Nephron (organoid): ENCODE measurements around the gene NUDT3.

Experiments
- H3K27ac Mint-ChIP-seq, 3 experiments: 2 replicates each; pipeline ENCODE4 v1.8.0; 2020; ENCODE audit warnings: mixed read lengths in 3 of 3, mild to moderate bottlenecking in 2 of 3, moderate library complexity in 1 of 3
- H3K27me3 Mint-ChIP-seq: 2 replicates; pipeline ENCODE4 v1.8.0; 2021; ENCODE audit warnings: low read depth, mild to moderate bottlenecking, moderate library complexity, mixed read lengths
- H3K36me3 Mint-ChIP-seq: 2 replicates; pipeline ENCODE4 v1.8.0; 2020; ENCODE audit warnings: low read depth, mixed read lengths
- H3K4me1 Mint-ChIP-seq: 2 replicates; pipeline ENCODE4 v1.8.0; 2020; ENCODE audit warnings: mixed read lengths
- H3K4me3 Mint-ChIP-seq, 3 experiments: 2 replicates each; pipeline ENCODE4 v1.8.0; 2020; ENCODE audit warnings: mild to moderate bottlenecking in 3 of 3, mixed read lengths in 3 of 3, moderate library complexity in 2 of 3
- H3K9me3 Mint-ChIP-seq: 2 replicates; pipeline ENCODE4 v1.8.0; 2020; ENCODE audit warnings: mixed read lengths
- CTCF ChIP-seq, 3 experiments: fragments of 200-600 bp; sonication (generic); IDR thresholded peaks; one replicate each; pipeline ENCODE4 v1.5.0; 2021; ENCODE audit warnings: antibody characterized with exemption in 3 of 3; ENCODE audit not compliant: unreplicated experiment in 3 of 3

The NUDT3 gene

GRCh38 chr6:34236131-34236442 lies 156.4 kb downstream of the NUDT3 start:
- no peak for TF ChIP-seq CTCF (IDR thresholded peaks at IDR 0.05; ENCODE audit: unreplicated experiment in 3 of 3)
- Mint-ChIP-seq H3K4me1 (peaks cover 9% of the 10 kb centered on the region), H3K36me3 (peaks cover 7% of the 10 kb centered on the region), H3K9me3 (no peaks in the 10 kb centered on the region), H3K4me3 (peak overlapping the region; percentile 83 to 86 (median 84)), H3K27ac (peak overlapping the region; percentile 48 to 99 (median 93)), H3K27me3 (peaks cover 7% of the 10 kb centered on the region)

GRCh38 chr6:34235307-34236130 lies 156.9 kb downstream of the NUDT3 start:
- H3K27me3 Mint-ChIP-seq = peaks cover 7% of the 10 kb centered on the region
- no peak for TF ChIP-seq CTCF (IDR thresholded peaks at IDR 0.05; ENCODE audit: unreplicated experiment in 3 of 3)
- H3K4me1 Mint-ChIP-seq = peaks cover 9% of the 10 kb centered on the region
- peaks cover 4% of the 10 kb centered on the region for H3K36me3 Mint-ChIP-seq
- H3K9me3 Mint-ChIP-seq = no peaks in the 10 kb centered on the region
- H3K4me3 Mint-ChIP-seq = peak overlapping the region; percentile 83 to 86 (median 84)
- H3K27ac Mint-ChIP-seq = peak overlapping the region; percentile 48 to 99 (median 93)

GRCh38 chr6:34234667-34235306 lies 157.7 kb downstream of the NUDT3 start:
- Mint-ChIP-seq H3K27ac (peak overlapping the region in 2 of 3 experiments; percentile 36 to 91), H3K9me3 (no peaks in the 10 kb centered on the region), H3K4me1 (peaks cover 9% of the 10 kb centered on the region), H3K4me3 (peak overlapping the region; percentile 51 to 53 (median 52)), H3K36me3 (no peaks in the 10 kb centered on the region), H3K27me3 (peaks cover 5% of the 10 kb centered on the region)
- no peak for TF ChIP-seq CTCF (IDR thresholded peaks at IDR 0.05; ENCODE audit: unreplicated experiment in 3 of 3)

GRCh38 chr6:34233867-34234266 lies 158.6 kb downstream of the NUDT3 start:
- Mint-ChIP-seq H3K4me1 (peaks cover 8% of the 10 kb centered on the region), H3K27me3 (no peaks in the 10 kb centered on the region), H3K36me3 (no peaks in the 10 kb centered on the region), H3K27ac (peak overlapping the region in 2 of 3 experiments; percentile 36 to 91), H3K9me3 (no peaks in the 10 kb centered on the region), H3K4me3 (peak overlapping the region in 2 of 3 experiments; percentile 5 to 52)
- TF ChIP-seq CTCF (IDR thresholded peaks at IDR 0.05; ENCODE audit: unreplicated experiment in 3 of 3) = no peak

GRCh38 chr6:34232901-34233300 lies 159.6 kb downstream of the NUDT3 start:
- H3K27me3 Mint-ChIP-seq = no peaks in the 10 kb centered on the region
- H3K36me3 Mint-ChIP-seq = no peaks in the 10 kb centered on the region
- no peak for TF ChIP-seq CTCF (IDR thresholded peaks at IDR 0.05; ENCODE audit: unreplicated experiment in 3 of 3)
- H3K27ac Mint-ChIP-seq = peak overlapping the region in 2 of 3 experiments; percentile 19 to 73
- peak overlapping the region in 1 of 3 experiments; percentile 1 for H3K4me3 Mint-ChIP-seq
- no peaks in the 10 kb centered on the region for H3K9me3 Mint-ChIP-seq
- H3K4me1 Mint-ChIP-seq = no peaks in the 10 kb centered on the region
